H1 (cell line): ENCODE data around the gene GBE1. TPM values are rescaled to one million over a fixed set of nuclear protein-coding genes. Genes with fewer than 3 reads are reported as not detected.

ENCODE experiments used
- CTCF ChIA-PET: fragments of 300-600 bp; sonication (Branson Sonifier 250); formaldehyde crosslinking; loops from one replicate; lab custom pipeline; 2021; ENCODE audit not compliant: partially characterized antibody; lab: Charles Lee
- POLR2A ChIA-PET: fragments of 300-600 bp; sonication (Branson Sonifier 250); formaldehyde crosslinking; loops from one replicate; lab custom pipeline; 2021; ENCODE audit warnings: inconsistent platforms; ENCODE audit not compliant: partially characterized antibody; lab: Charles Lee
- DNase-seq, 2 experiments: peaks; one replicate each; pipeline versions ENCODE4 v3.0.0 to v3.0.0-alpha.2; 2010 to 2022; ENCODE audit warnings: low spot score in 2 of 2, low read depth in 1 of 2, mixed read lengths in 1 of 2
- FAIRE-seq: peaks from 2 replicates; lab custom pipeline; 2011; peaks lifted over from hg19 to GRCh38; lab: Jason Lieb, UNC
- H2AFZ ChIP-seq: 2 replicates; pipeline ENCODE4 v1.8.1; 2012; ENCODE audit warnings: low read length, inconsistent platforms
- H2AK5ac ChIP-seq: 2 replicates; pipeline ENCODE4 v1.6.1; 2013; ENCODE audit warnings: low read depth, low read length
- H2BK120ac ChIP-seq: replicated peaks from 2 replicates; pipeline ENCODE3; 2013; ENCODE audit warnings: low read depth, low read length, inconsistent platforms
- H2BK12ac ChIP-seq: 2 replicates; pipeline ENCODE4 v1.6.1; 2013; ENCODE audit warnings: low read depth, low read length
- H2BK15ac ChIP-seq: 2 replicates; pipeline ENCODE4 v1.6.1; 2013; ENCODE audit warnings: low read length
- H2BK20ac ChIP-seq: 2 replicates; pipeline ENCODE4 v1.6.1; 2013; ENCODE audit warnings: low read length
- H2BK5ac ChIP-seq: 2 replicates; pipeline ENCODE4 v1.6.1; 2013; ENCODE audit warnings: low read depth, low read length
- H3K14ac ChIP-seq: 2 replicates; pipeline ENCODE4 v1.6.1; 2013; ENCODE audit warnings: inconsistent platforms; ENCODE audit not compliant: insufficient read length
- H3K18ac ChIP-seq: 2 replicates; pipeline ENCODE4 v1.6.1; 2013; ENCODE audit warnings: low read length; ENCODE audit errors: extremely low read depth
- H3K23ac ChIP-seq: 2 replicates; pipeline ENCODE4 v1.6.1; 2013; ENCODE audit warnings: inconsistent platforms; ENCODE audit not compliant: insufficient read length
- H3K23me2 ChIP-seq: 2 replicates; pipeline ENCODE4 v1.6.1; 2013; ENCODE audit warnings: low read depth, low read length
- H3K27ac ChIP-seq: 2 replicates; pipeline ENCODE4 v1.6.1; 2011; ENCODE audit warnings: low read depth, low read length, inconsistent platforms
- H3K27me3 ChIP-seq, 4 experiments: replicated peaks in 1 of 4; 1 replicate in 1 of 4; 2 replicates in 3 of 4; pipeline versions ENCODE4 v1.6.1 to v1.8.1; 2011 to 2013; ENCODE audit warnings: low read length in 3 of 4, mild to moderate bottlenecking in 3 of 4, inconsistent platforms in 2 of 4, mixed read lengths in 2 of 4, moderate library complexity in 1 of 4; ENCODE audit not compliant: control insufficient read depth in 3 of 4, insufficient read depth in 3 of 4; ENCODE audit errors: extremely low read depth in 1 of 4
- H3K36me3 ChIP-seq, 4 experiments: 2 replicates each; pipeline versions ENCODE4 v1.6.1 to v1.8.1; 2011 to 2013; ENCODE audit warnings: mild to moderate bottlenecking in 4 of 4, low read length in 3 of 4, moderate library complexity in 2 of 4, control low read depth in 1 of 4, inconsistent platforms in 1 of 4; ENCODE audit not compliant: insufficient read depth in 4 of 4, control insufficient read depth in 2 of 4
- H3K4ac ChIP-seq: replicated peaks from 2 replicates; pipeline ENCODE3; 2013; ENCODE audit warnings: low read length, low read depth, mixed read lengths, inconsistent platforms; ENCODE audit not compliant: insufficient read length
- H3K4me1 ChIP-seq, 4 experiments: replicated peaks in 1 of 4; 1 replicate in 1 of 4; 2 replicates in 3 of 4; pipeline versions ENCODE4 v1.6.1 to v1.8.1; 2011 to 2013; ENCODE audit warnings: low read length in 3 of 4, inconsistent platforms in 2 of 4, mixed read lengths in 1 of 4; ENCODE audit not compliant: insufficient read depth in 4 of 4, control insufficient read depth in 3 of 4
- H3K4me2 ChIP-seq, 2 experiments: 2 replicates each; pipeline versions ENCODE4 v1.6.1 to v1.8.1; 2011 to 2013; ENCODE audit warnings: low read depth in 2 of 2, low read length in 2 of 2, control low read depth in 1 of 2, inconsistent platforms in 1 of 2, mild to moderate bottlenecking in 1 of 2; ENCODE audit not compliant: insufficient read depth in 1 of 2
- H3K4me3 ChIP-seq, 4 experiments: fragments of 200-600, 300-600 bp in 1 of 4; sonication (generic), shearing (Covaris generic), sonication (Bioruptor Twin) in 1 of 4; 2 replicates each; pipeline versions ENCODE4 v1.5.1 to v1.8.1; 2011 to 2016; ENCODE audit warnings: low read length in 4 of 4, low read depth in 3 of 4, control low read depth in 2 of 4, inconsistent platforms in 2 of 4, mild to moderate bottlenecking in 2 of 4, mixed read lengths in 1 of 4, moderate library complexity in 1 of 4; ENCODE audit not compliant: insufficient read depth in 2 of 4; ENCODE audit errors: extremely low read depth in 1 of 4
- H3K56ac ChIP-seq: replicated peaks from 2 replicates; pipeline ENCODE3; 2013; ENCODE audit warnings: low read depth, mild to moderate bottlenecking, mixed read lengths, low read length, inconsistent platforms; ENCODE audit not compliant: insufficient read length
- H3K79me1 ChIP-seq: 2 replicates; pipeline ENCODE4 v1.6.1; 2013; ENCODE audit warnings: low read depth, low read length, control low read depth
- H3K79me2 ChIP-seq, 2 experiments: 2 replicates each; pipeline versions ENCODE4 v1.6.1 to v1.8.1; 2012 to 2013; ENCODE audit warnings: low read length in 2 of 2, mild to moderate bottlenecking in 2 of 2, inconsistent platforms in 1 of 2; ENCODE audit not compliant: insufficient read depth in 2 of 2, control insufficient read depth in 1 of 2
- H3K9ac ChIP-seq, 4 experiments: replicated peaks in 1 of 4; 1 replicate in 1 of 4; 2 replicates in 3 of 4; pipeline versions ENCODE4 v1.6.1 to v1.8.1; 2011 to 2013; ENCODE audit warnings: low read depth in 3 of 4, low read length in 3 of 4, control low read depth in 2 of 4, mild to moderate bottlenecking in 2 of 4, moderate library complexity in 2 of 4, inconsistent platforms in 1 of 4; ENCODE audit errors: extremely low read depth in 1 of 4
- H3K9me3 ChIP-seq, 2 experiments: 2 replicates each; pipeline versions ENCODE4 v1.6.1 to v1.8.1; 2012 to 2013; ENCODE audit warnings: mild to moderate bottlenecking in 2 of 2, moderate library complexity in 2 of 2, control low read depth in 1 of 2, inconsistent platforms in 1 of 2, low read depth in 1 of 2, low read length in 1 of 2, mixed read lengths in 1 of 2; ENCODE audit not compliant: insufficient read depth in 2 of 2
- H4K20me1 ChIP-seq, 2 experiments: replicated peaks in 1 of 2; 2 replicates each; pipeline versions ENCODE3 to v1.8.1; 2011 to 2013; ENCODE audit warnings: inconsistent platforms in 2 of 2, low read length in 2 of 2, mild to moderate bottlenecking in 1 of 2; ENCODE audit not compliant: insufficient read depth in 2 of 2, control insufficient read depth in 1 of 2
- H4K5ac ChIP-seq: 2 replicates; pipeline ENCODE4 v1.6.1; 2013; ENCODE audit warnings: low read length, low read depth, mixed read lengths, inconsistent platforms; ENCODE audit not compliant: insufficient read length
- H4K8ac ChIP-seq: 2 replicates; pipeline ENCODE4 v1.8.0; 2013; ENCODE audit warnings: mild to moderate bottlenecking, moderate library complexity, low read length, inconsistent platforms; ENCODE audit not compliant: insufficient read depth; ENCODE audit errors: extremely low read depth
- H4K91ac ChIP-seq: replicated peaks from 2 replicates; pipeline ENCODE3; 2013; ENCODE audit warnings: low read length, mixed read lengths, inconsistent platforms; ENCODE audit not compliant: insufficient read length
- BCL11A ChIP-seq, 2 experiments: IDR thresholded peaks; one replicate each; pipeline ENCODE4 v1.6.1; 2011; ENCODE audit warnings: low read depth in 2 of 2, low read length in 2 of 2, mild to moderate bottlenecking in 2 of 2
- BRCA1 ChIP-seq: IDR thresholded peaks from 2 replicates; pipeline ENCODE4 v1.6.1; 2012; ENCODE audit warnings: low read depth, low read length, improper control_type of control experiment
- CREB1 ChIP-seq: IDR thresholded peaks from 2 replicates; pipeline ENCODE4 v1.6.1; 2012; ENCODE audit warnings: inconsistent platforms
- CTBP2 ChIP-seq: IDR thresholded peaks from 2 replicates; pipeline ENCODE4 v1.7.0; 2011; ENCODE audit warnings: borderline replicate concordance, mild to moderate bottlenecking, moderate library complexity, mixed read lengths, low read length; ENCODE audit not compliant: insufficient read depth, insufficient read length
- MAFK ChIP-seq: IDR thresholded peaks from 2 replicates; pipeline ENCODE4 v1.6.1; 2012; ENCODE audit warnings: low read depth, mild to moderate bottlenecking, improper control_type of control experiment, low read length
- PHF8 ChIP-seq: fragments of 200-600 bp; sonication (generic); conservative IDR thresholded peaks from 2 replicates; pipeline ENCODE4 v1.7.1; 2012; ENCODE audit warnings: low read depth, mild to moderate bottlenecking, inconsistent platforms, low read length, moderate library complexity
- SIN3A ChIP-seq, 2 experiments: IDR thresholded peaks in 1 of 2; conservative IDR thresholded peaks in 1 of 2; 2 replicates each; pipeline ENCODE4 v1.6.1; 2011 to 2012; ENCODE audit warnings: low read length in 2 of 2, improper control_type of control experiment in 1 of 2, low read depth in 1 of 2, mild to moderate bottlenecking in 1 of 2
- SUZ12 ChIP-seq: fragments of 200-600 bp; sonication (generic); IDR thresholded peaks from 2 replicates; pipeline ENCODE4 v1.6.1; 2012; ENCODE audit warnings: mild to moderate bottlenecking, inconsistent platforms, low read length, moderate library complexity, mixed read lengths
- polyA plus RNA-seq, 7 experiments: library from polyadenylated mRNA; depleted of rRNA in 3 of 7; stranded (reverse) in 5 of 7; unstranded in 2 of 7; fragments of >200 nt in 5 of 7; fragments of 200-250 nt in 2 of 7; gene quantifications; 1 replicate in 5 of 7; 2 replicates in 1 of 7; 4 replicates in 1 of 7; pipeline versions ENCODE4 v1.2.1 to v1.2.3, GENCODE V29; 2011 to 2013; ENCODE audit warnings: missing spikeins in 2 of 7, mixed read lengths in 2 of 7
- total RNA-seq: library from RNA; stranded (reverse); fragmentation: NEBNext Ultra II Directional; extraction: Animal tissue kit (Norgen Biotek cat#: 25700); gene quantifications from 2 replicates; pipeline ENCODE4 v1.2.1, GENCODE V29; 2021

Gene GBE1
- total and polyA plus RNA-seq, 2 of the 8 experiments (the other 6 are each of a cell fraction or from before 2014, with no cell fraction given): 3.3 to 7.3 TPM

- H3K9ac ChIP-seq: no peak overlapping the region
- H2BK15ac ChIP-seq: no peak overlapping the region
- no peak for FAIRE-seq
- H3K56ac ChIP-seq: no peak overlapping the region
- H3K27ac ChIP-seq: no peak overlapping the region
- no peak overlapping the region for H3K23ac ChIP-seq
- no peaks in the 10 kb centered on the region for H3K23me2 ChIP-seq
- no peaks in the 10 kb centered on the region for H3K4me1 ChIP-seq
- no peak overlapping the region for H4K5ac ChIP-seq
- ChIA-PET CTCF (interaction anchor here (1.1 kb wide), 1 partner anchor 15 kb away, joined by 3 read pairs; no protein-coding TSS in a partner anchor), POLR2A (no interaction called here)
- no peaks in the 10 kb centered on the region for H3K79me1 ChIP-seq
- DNase-seq: no peak
- H3K14ac ChIP-seq: no peak overlapping the region
- no peak overlapping the region for H3K18ac ChIP-seq
- H3K9me3 ChIP-seq: no peaks in the 10 kb centered on the region
- H2BK120ac ChIP-seq: no peak overlapping the region
- H3K79me2 ChIP-seq: no peaks in the 10 kb centered on the region
- H4K91ac ChIP-seq: no peak overlapping the region
- no peak overlapping the region for H3K4ac ChIP-seq
- no peaks in the 10 kb centered on the region for H4K20me1 ChIP-seq
- H4K8ac ChIP-seq: no peak overlapping the region
- H3K4me3 ChIP-seq: no peak overlapping the region
- H2AK5ac ChIP-seq: no peak overlapping the region
- H2BK20ac ChIP-seq: no peak overlapping the region
- H3K4me2 ChIP-seq: no peak overlapping the region
- no peaks in the 10 kb centered on the region for H3K27me3 ChIP-seq
- TF ChIP-seq PHF8 (no peak), BCL11A (IDR thresholded peaks at IDR 0.05; ENCODE audit: low read depth in 2 of 2, low read length in 2 of 2) (no peak), SUZ12 (no peak), CREB1 (no peak), MAFK (no peak), BRCA1 (no peak), SIN3A (conservative IDR thresholded peaks at IDR 0.05 in 1 of 2, IDR thresholded peaks at IDR 0.05 in 1 of 2; ENCODE audit: low read depth in 1 of 2, low read length in 2 of 2) (no peak), CTBP2 (no peak)
- H2AFZ ChIP-seq: no peak overlapping the region
- H2BK5ac ChIP-seq: no peak overlapping the region
- no peak overlapping the region for H2BK12ac ChIP-seq
- H3K36me3 ChIP-seq: no peaks in the 10 kb centered on the region
Observed at GRCh38 chr3:81518945-81519344, 242.5 kb downstream of the GBE1 start.
